Caco-2 (cell line): ENCODE data around the gene BARX2. TPM values are rescaled to one million over a fixed set of nuclear protein-coding genes. Genes with fewer than 3 reads are reported as not detected.

Experiments
- BruUV-seq: library from RNA; stranded (reverse); fragments of 400-500 nt; replicated peaks from 2 replicates; lab custom pipeline; 2021; lab: Mats Ljungman, UMichigan
- CTCF ChIA-PET: fragments of 300-600 bp; sonication (Branson Sonifier 250); formaldehyde crosslinking; loops from one replicate; lab custom pipeline; 2022; ENCODE audit warnings: antibody characterized with exemption; lab: Charles Lee
- POLR2A ChIA-PET: fragments of 300-600 bp; sonication (Branson Sonifier 250); formaldehyde crosslinking; loops from one replicate; lab custom pipeline; 2022; ENCODE audit warnings: antibody characterized with exemption; lab: Charles Lee
- DNase-seq, 2 experiments: peaks; one replicate each; pipeline versions ENCODE4 v3.0.0 to v3.0.0-alpha.2; 2020 to 2022
- H3K27me3 ChIP-seq: replicated peaks from 2 replicates; pipeline ENCODE4 v1.6.0; 2011; ENCODE audit warnings: low read length; ENCODE audit not compliant: control insufficient read depth, insufficient read depth
- H3K36me3 ChIP-seq: 2 replicates; pipeline ENCODE4 v1.5.1; 2011; ENCODE audit warnings: low read length; ENCODE audit not compliant: control insufficient read depth, insufficient read depth
- H3K4me1 ChIP-seq: fragments of 250-450 bp; sonication (Bioruptor Pico); 2 replicates; pipeline ENCODE4 v1.5.1; 2020; ENCODE audit warnings: mild to moderate bottlenecking
- H3K4me3 ChIP-seq: 2 replicates; pipeline ENCODE4 v1.5.1; 2011; ENCODE audit warnings: low read depth, mild to moderate bottlenecking, control low read depth, low read length
- H3K9me3 ChIP-seq: fragments of 250-450 bp; sonication (Bioruptor Pico); 2 replicates; pipeline ENCODE4 v1.5.1; 2020; ENCODE audit warnings: mild to moderate bottlenecking, moderate library complexity
- H3K27ac Mint-ChIP-seq: one replicate; pipeline ENCODE4 v1.8.0; 2022; ENCODE audit warnings: mixed read lengths; ENCODE audit not compliant: unreplicated experiment
- H3K27me3 Mint-ChIP-seq: one replicate; pipeline ENCODE4 v1.8.0; 2022; ENCODE audit warnings: mixed read lengths; ENCODE audit not compliant: insufficient read depth, unreplicated experiment
- H3K36me3 Mint-ChIP-seq: one replicate; pipeline ENCODE4 v1.8.0; 2022; ENCODE audit warnings: mild to moderate bottlenecking, mixed read lengths; ENCODE audit not compliant: insufficient read depth, unreplicated experiment
- H3K4me1 Mint-ChIP-seq: one replicate; pipeline ENCODE4 v1.8.0; 2022; ENCODE audit warnings: low read depth, mixed read lengths; ENCODE audit not compliant: unreplicated experiment
- H3K4me3 Mint-ChIP-seq: one replicate; pipeline ENCODE4 v1.8.0; 2022; ENCODE audit warnings: mild to moderate bottlenecking, moderate library complexity, mixed read lengths; ENCODE audit not compliant: unreplicated experiment
- H3K9me3 Mint-ChIP-seq: one replicate; pipeline ENCODE4 v1.8.0; 2022; ENCODE audit warnings: mixed read lengths; ENCODE audit not compliant: unreplicated experiment
- CTCF ChIP-seq, 2 experiments: fragments of 200-600 bp in 1 of 2; IDR thresholded peaks; 1 replicate in 1 of 2; 2 replicates in 1 of 2; pipeline versions ENCODE4 v1.5.1 to v1.8.0; 2011 to 2022; ENCODE audit warnings: antibody characterized with exemption in 1 of 2, control low read depth in 1 of 2, inconsistent platforms in 1 of 2, low read depth in 1 of 2, low read length in 1 of 2, mild to moderate bottlenecking in 1 of 2, moderate library complexity in 1 of 2; ENCODE audit not compliant: insufficient read depth in 1 of 2, severe bottlenecking in 1 of 2, unreplicated experiment in 1 of 2
- intact Hi-C: fragments of 100-400 bp; cut with micrococcal nuclease; formaldehyde crosslinking; loops from one replicate; pipeline ENCODE4 v1.10.0; 2022; ENCODE audit not compliant: unreplicated experiment
- total RNA-seq: library from RNA; stranded (reverse); gene quantifications from 2 replicates; pipeline ENCODE4 v1.2.3, GENCODE V29; 2022

Gene BARX2
- total RNA-seq, 1 experiment from 2014 or later: 0.82 TPM

GRCh38 chr11:129442171-129442570 is 66.5 kb downstream of the BARX2 start:
- no peak for DNase-seq
- no peak for TF ChIP-seq CTCF (IDR thresholded peaks at IDR 0.05; ENCODE audit: insufficient read depth in 1 of 2, low read depth in 1 of 2, low read length in 1 of 2, severe bottlenecking in 1 of 2, unreplicated experiment in 1 of 2)
- no TSS peak for BruUV-seq
- peaks cover 18% of the 10 kb centered on the region for H3K4me1 Mint-ChIP-seq
- Histone ChIP-seq H3K27me3 (no peaks in the 10 kb centered on the region), H3K4me3 (no peak overlapping the region), H3K36me3 (no peaks in the 10 kb centered on the region), H3K9me3 (no peaks in the 10 kb centered on the region), H3K4me1 (peaks cover 16% of the 10 kb centered on the region)
- H3K4me3 Mint-ChIP-seq: no peak overlapping the region
- CTCF ChIA-PET: no interaction called here
- no peak overlapping the region for H3K27ac Mint-ChIP-seq
- no peaks in the 10 kb centered on the region for H3K36me3 Mint-ChIP-seq
- H3K27me3 Mint-ChIP-seq: no peaks in the 10 kb centered on the region
- POLR2A ChIA-PET: no interaction called here
- intact Hi-C loops: no loop called here
- no peaks in the 10 kb centered on the region for H3K9me3 Mint-ChIP-seq

GRCh38 chr11:129443276-129443675 is 67.6 kb downstream of the BARX2 start:
- TF ChIP-seq CTCF (IDR thresholded peaks at IDR 0.05; ENCODE audit: insufficient read depth in 1 of 2, low read depth in 1 of 2, low read length in 1 of 2, severe bottlenecking in 1 of 2, unreplicated experiment in 1 of 2): no peak
- Mint-ChIP-seq H3K27ac (no peak overlapping the region), H3K27me3 (no peaks in the 10 kb centered on the region), H3K4me3 (no peak overlapping the region), H3K9me3 (no peaks in the 10 kb centered on the region), H3K4me1 (peaks cover 18% of the 10 kb centered on the region), H3K36me3 (no peaks in the 10 kb centered on the region)
- BruUV-seq: no TSS peak
- Histone ChIP-seq H3K27me3 (no peaks in the 10 kb centered on the region), H3K4me1 (peaks cover 16% of the 10 kb centered on the region), H3K4me3 (no peak overlapping the region), H3K36me3 (no peaks in the 10 kb centered on the region), H3K9me3 (peaks cover 1% of the 10 kb centered on the region; the same call in 1 of the 2 replicates)
- no peak for DNase-seq
- intact Hi-C loops: no loop called here
- POLR2A ChIA-PET: no interaction called here
- CTCF ChIA-PET: no interaction called here

- intact Hi-C loops: no loop called here
- Mint-ChIP-seq H3K9me3 (no peaks in the 10 kb centered on the region), H3K27me3 (no peaks in the 10 kb centered on the region), H3K4me3 (no peak overlapping the region), H3K36me3 (no peaks in the 10 kb centered on the region), H3K4me1 (peaks cover 12% of the 10 kb centered on the region), H3K27ac (no peak overlapping the region)
- H3K9me3 ChIP-seq: peaks cover 5% of the 10 kb centered on the region; the same call in 1 of the 2 replicates
- peaks cover 16% of the 10 kb centered on the region for H3K4me1 ChIP-seq
- no peaks in the 10 kb centered on the region for H3K36me3 ChIP-seq
- no peak for TF ChIP-seq CTCF (IDR thresholded peaks at IDR 0.05; ENCODE audit: insufficient read depth in 1 of 2, low read depth in 1 of 2, low read length in 1 of 2, severe bottlenecking in 1 of 2, unreplicated experiment in 1 of 2)
- no peak overlapping the region for H3K4me3 ChIP-seq
- CTCF ChIA-PET: no interaction called here
- no peak for DNase-seq
- no TSS peak for BruUV-seq
- POLR2A ChIA-PET: no interaction called here
- no peaks in the 10 kb centered on the region for H3K27me3 ChIP-seq
These were observed 68.6 kb downstream of the BARX2 start for GRCh38 chr11:129444274-129444673.
